GM19035 (cell line): ENCODE data around the gene TIMM23.
"Not testable (repeated sequence)": the region's sequence is repeated elsewhere in the genome, so short reads cannot be mapped to it uniquely, and the experiment has no call there.

Experiments
- ATAC-seq: cut with Tn5 transposase; IDR thresholded peaks from one replicate; pipeline ENCODE4 v1.9.1; 2021; ENCODE audit not compliant: unreplicated experiment

TIMM23 gene

DNA sequence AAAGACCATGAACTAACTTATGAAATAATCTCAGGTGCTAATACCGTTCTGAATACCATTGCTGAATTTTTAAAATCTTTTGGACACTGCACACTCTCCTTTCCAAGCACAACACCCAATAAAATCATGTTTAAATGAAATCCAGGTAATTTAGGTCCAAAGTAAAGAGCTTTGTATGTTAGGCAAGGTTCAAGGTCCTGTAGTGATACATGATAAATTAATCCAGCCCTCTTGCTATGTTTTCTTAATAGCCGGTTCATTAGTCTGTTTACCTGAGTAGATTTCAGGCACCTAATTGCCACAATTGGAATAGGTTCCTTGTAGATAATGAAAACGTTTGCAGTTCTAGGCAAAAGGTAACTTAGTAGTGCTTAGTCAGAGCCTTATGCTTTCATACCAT is 13.3 kb downstream of the TIMM23 start:
- ATAC-seq = not testable (repeated sequence)

DNA sequence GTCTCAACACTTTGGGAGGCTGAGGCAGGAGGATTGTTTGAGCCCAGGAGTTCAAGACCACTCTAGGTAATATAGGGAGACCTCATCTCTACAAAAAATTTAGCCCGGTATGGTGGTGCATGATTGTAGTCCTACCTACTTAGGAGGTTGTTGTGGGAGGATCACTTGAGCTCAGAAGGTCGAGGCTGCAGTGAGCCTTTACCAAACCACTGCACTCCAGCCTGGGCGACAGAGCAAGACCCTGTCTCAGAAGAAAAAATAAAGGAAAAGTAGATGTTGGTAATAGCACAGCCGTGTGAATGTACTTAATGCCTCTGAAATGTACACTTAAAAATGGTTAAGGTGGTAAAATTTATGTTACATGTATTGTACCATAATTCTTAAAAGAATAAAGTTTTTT is 25.3 kb downstream of the TIMM23 start:
- ATAC-seq = no peak

DNA sequence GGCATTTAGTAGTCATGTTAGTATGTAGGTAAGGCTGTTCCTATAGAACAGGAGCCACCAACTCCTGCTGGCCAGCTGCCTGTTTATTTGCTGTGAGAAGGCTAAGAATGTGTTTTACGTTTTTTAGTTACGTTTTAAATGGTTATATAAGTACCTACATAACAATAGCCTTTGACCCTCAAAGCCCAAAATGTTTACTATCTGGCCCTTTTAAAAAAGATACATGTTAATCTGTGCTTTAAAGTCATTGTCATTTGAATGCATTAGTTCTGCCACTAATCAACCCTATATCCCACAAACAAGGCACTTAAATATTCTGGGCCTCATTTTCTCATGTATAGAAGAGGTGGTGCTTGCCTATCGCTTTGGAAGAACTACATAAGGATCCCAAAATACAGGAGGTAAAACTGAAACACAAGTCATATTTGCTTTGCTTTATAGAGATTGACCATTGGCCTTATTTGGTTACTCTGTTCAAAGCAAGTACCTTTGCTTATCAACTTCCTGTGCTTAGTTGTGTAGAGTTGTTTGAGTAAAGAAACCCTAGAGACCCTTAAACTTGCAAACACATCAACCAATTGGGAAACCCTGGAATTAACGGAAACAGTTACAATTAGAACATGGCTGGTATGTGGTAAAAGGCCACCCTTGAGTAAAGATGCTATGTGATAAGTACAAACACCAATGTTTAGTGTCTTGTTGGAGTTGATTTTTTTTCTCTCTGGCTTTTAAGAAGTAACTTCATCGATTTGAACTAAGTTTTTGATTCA is 25.9 kb downstream of the TIMM23 start:
- no peak for ATAC-seq

DNA sequence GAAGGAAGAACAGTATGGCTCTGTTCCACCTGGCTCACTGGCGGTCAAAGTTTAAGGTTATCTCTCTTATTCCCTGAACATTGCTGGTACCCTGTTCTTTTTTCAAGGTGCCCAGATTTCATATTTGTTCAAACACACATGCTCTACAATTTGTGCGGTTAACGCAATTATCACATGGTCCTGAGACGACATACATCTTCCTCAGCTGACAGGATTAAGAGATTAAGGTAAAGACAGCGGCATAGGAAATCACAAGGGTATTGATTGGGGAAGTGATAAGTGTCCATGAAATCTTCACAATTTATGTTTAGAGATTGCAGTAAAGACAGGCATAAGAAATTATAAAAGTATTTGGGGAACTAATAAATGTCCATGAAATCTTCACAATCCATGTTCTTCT is 27.7 kb downstream of the TIMM23 start:
- not testable (repeated sequence) for ATAC-seq

DNA sequence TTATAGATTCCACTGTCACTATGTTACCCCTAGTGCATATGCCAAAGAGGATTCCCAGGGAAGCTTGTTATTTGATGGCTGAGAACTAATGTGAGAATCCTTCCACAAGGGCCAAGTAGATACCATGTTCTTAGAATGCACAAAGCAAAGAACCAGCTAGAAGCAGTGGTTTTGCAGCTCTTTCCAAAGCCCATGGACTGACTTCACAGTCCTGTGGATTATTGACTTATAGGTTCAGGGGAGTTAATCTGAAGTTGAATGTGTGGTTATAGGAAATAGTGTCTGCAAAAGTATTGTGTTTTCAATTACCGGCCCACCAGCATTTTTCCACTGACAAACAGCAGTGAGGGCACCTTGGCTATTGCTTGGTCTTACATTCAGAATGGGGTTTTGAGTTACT is 28.2 kb downstream of the TIMM23 start:
- ATAC-seq = no peak

DNA sequence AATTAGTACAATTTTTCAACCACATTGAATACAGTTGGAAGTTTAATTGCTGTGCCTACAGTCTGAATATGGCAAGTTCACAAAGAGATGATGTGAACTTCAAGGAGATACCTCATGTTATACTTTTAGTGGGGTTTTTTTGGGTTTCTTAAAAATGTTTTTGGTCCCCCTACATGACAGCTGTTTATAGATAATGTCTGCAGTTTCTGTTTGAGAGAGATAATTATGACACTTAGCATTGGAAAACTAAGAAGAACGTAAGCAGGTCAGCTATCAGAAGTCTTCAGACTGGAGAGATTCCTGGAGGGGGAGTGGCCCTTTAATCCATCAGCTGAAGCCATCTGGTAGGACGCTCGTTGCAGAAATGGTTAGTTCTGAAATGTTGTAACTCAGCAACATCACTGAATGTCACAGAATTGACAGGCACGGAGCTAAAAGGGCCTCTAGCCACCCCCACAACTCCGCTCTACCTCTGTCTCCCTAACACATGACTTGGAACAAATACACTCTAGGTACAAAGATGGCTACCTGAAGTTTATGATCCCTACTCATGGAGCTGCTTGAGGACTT is 29.0 kb downstream of the TIMM23 start:
- no peak for ATAC-seq

DNA sequence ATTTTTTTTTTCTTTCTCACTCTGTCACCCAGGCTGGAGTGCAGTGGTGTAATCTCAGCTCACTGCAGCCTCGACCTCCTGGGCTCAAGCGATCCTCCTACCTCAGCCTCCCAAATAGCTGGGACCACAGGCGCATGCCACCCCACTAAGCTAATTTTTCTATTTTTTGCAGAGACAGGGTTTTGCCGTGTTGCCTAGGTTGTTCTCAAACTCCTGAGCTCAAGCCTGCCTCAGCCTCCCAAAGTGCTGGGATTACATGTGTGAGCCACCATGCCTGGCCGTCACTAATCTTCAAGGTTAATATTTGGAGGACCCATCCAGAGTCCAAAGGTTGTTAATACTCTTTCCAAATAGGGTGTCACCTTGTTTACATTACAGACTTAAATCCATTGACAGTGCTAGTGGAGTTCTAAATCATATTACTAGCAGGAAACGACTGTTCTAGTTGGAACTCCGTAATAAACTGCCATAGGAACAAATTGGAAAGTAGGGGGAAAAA is 29.9 kb downstream of the TIMM23 start:
- ATAC-seq = not testable (repeated sequence)

DNA sequence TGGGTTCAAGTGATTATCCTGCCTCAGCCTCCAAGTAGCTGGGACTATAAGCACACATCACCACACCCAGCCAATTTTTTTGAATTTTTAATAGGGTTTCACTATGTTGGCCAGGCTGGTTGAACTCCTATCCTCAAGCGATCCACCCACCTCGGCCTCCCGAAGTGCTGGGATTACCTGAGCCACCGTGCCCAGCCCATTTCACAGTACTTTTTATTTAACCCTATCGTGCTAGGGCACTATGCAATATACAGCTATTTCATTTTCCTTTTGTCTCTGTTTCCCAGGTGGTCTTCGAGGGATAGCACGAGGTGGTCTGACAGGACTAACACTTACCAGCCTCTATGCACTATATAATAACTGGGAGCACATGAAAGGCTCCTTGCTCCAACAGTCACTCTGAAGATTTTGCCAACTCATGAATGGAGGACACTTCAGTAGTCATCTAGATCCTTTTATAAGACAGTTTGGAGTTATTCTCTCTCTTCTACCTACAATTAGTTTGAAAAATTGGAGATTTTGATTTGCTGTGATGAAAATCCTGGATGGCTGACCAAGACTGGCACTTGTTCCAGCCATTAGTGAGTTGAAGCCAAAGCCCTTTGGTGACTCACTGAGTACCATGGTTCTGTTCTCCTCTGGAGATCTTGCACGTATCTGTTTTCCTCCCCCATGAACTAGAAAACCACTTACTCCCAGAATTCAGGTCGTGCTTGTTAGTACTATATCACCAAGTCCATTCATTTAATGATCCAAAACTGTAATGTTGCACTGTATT is 30.8 kb downstream of the TIMM23 start:
- no peak for ATAC-seq

DNA sequence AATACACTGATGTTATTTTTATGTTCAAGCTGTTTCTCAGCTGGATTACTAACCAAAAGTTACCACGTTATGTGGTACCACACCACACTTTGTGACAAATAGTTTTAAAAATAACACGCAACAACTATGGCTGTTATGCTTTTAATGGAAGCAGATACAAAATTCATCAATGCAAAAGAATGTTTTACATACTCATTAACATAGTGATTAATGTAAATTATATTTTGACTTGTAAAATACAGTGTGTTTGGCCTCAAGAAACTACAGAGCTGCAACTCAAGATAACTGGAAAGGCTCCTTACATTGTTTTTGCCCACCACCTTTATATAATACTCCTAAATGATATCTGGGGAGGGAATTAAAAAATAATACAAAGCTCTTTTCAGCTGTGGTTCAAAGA is 32.7 kb downstream of the TIMM23 start:
- ATAC-seq = no peak

DNA sequence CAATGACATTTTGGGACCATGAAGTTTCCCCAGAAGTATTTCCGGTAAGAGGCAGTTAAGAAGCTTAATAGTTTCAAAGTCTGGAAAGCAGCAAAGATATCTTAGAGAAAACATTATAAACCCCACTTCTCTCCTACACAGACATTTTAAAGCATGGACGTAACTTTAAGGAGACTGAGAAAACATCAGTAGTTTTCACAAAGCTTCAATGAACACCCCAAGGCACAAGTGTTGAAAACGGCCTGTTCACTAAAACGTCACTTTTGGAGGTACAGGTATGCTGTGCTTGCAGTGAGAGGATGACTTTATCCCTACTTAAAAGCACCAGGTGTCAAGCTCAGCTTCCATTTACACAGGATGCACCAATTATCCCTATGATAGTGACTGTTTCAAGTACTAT is 33.1 kb downstream of the TIMM23 start:
- no peak for ATAC-seq

DNA sequence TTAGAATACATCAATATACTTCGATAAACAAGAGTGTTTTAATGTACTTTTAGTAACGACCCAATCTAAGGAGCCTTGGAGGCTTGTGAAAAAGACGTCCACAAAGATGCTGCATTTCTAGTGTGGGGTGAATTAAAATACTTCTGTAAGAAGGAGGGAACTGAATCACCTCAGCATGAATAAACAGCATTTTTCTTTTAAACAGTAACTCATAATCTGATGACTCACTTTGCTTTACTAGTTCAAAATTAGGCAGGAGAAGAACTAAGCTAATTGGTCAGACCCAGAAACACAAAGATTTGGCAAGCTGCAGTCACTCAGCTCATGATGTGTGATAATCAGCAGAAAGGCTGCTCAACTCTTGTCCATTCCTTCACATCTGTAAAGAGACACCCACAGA is 33.9 kb downstream of the TIMM23 start:
- ATAC-seq = no peak

DNA sequence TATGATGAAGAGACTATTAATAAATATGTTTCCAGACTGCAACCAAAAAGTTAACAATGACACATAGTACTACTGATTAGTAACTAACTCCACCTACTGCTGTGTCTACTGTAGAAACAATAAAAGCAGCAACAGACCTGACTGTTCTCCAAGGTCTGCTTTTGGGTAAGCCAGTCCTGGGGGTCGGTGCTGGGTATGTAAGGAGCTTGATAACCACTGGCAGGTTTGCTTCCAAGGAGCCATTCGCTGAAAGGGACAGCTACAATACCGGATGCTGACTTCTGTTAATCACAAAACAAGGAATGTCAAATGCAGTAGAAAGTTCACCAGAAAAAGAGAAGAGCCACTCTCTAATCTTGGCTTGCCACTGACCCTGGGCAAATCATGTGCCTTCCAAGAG is 40.5 kb downstream of the TIMM23 start:
- ATAC-seq = no peak

DNA sequence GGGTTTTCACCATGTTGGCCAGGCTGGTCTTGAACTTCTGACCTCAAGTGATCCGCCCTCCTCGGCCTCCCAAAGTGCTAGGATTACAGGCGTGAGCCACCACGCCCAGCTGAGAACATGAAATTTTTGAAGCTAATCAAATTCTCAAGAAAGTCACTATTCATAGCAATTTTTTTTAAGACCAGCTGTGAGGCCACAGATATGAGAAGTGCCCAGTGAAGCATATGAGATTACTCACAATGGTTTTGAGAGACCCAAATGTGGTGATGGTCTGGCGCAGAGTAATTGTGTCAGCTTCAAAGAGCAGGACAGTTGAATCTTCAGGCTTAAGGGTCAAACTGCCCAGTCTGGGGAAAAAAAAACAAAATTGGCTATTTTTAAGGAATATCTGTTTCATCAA is 41.9 kb downstream of the TIMM23 start:
- no peak for ATAC-seq

DNA sequence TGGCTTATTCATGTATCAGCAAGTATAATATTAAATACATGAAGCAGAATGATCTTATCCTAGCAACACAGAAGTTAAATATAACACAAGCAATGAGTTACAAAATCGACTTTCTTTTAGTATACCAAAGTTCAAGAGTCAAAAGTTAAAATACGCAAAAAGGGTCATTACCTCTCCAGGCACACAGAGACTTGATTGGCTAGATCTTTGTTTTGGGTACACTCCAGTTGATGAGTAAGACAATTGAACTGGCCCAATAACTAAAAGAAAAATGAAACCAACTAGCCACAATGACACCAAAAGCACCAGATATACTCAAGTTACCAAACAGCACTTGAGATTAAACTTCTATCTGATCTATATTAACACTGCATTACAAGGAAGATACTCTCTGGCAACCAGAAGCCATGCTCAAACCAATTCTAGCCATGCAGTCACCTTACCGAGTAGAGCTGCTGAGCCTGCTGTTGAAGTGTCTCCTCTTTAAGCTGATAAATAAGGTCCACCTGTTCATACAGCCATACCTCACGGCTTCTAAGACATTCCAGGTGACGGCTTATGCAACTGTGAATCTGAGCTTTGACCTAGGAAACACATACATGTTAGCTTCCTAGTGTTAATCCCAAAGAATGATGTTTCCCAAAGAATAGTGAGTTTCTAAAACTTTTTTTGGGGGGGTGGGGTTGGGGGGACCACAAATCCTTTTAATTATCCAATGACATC is 42.6 kb downstream of the TIMM23 start:
- no peak for ATAC-seq

DNA sequence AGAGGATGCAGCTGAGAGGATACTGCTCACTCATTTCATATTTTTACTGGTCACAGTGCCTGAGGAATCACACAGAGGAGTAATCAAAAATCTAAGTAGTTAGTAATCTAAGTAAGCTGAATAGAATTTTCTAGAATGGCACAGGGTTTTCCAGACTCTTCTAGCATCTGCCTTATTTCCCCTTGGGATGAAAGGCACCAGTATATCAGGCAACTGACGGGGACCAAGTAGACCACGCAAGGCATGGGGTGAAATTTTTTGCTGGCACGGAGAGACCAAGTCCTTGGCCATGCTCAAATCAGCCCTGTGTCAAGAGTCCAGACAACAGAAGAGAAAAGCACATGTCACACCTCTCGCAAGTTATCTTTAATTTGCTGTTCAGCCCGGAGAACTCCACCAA is 43.9 kb downstream of the TIMM23 start:
- no peak for ATAC-seq

DNA sequence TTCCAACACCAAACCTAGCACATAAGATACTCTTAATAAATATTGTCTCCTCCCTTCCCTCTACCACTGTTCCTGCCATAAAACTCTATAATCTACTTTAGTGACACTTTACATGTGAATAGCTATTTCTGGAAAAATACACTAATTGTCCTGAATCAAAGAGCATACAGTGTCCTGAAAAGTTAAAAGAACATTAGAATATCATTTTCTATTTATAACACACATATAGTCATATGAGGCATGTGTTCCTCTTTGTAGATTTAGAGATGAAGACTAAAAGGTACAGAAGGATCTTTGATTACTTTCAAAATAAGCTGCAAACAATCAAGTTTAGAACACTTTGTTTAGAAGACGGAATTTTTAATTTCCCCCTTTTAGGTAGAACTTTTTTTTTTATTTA is 44.5 kb downstream of the TIMM23 start:
- ATAC-seq = no peak

DNA sequence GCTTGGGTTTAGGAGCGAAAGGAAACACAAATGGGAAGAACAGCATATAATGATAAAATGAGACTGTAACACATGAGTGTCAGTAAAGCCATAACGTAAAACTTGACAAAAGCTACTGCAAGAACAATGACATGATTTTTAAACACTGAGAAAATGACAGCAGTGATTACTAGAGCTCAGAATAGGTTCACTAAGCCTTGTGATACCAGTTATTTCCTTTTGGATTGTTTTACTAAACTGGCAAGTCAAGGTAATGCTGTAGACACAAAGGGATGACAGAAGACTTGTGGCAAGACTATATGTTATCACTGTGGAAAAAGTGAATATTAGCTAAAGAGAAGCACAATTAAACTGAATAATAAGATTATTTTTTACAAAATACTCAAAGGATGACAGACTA is 45.4 kb downstream of the TIMM23 start:
- ATAC-seq = no peak

DNA sequence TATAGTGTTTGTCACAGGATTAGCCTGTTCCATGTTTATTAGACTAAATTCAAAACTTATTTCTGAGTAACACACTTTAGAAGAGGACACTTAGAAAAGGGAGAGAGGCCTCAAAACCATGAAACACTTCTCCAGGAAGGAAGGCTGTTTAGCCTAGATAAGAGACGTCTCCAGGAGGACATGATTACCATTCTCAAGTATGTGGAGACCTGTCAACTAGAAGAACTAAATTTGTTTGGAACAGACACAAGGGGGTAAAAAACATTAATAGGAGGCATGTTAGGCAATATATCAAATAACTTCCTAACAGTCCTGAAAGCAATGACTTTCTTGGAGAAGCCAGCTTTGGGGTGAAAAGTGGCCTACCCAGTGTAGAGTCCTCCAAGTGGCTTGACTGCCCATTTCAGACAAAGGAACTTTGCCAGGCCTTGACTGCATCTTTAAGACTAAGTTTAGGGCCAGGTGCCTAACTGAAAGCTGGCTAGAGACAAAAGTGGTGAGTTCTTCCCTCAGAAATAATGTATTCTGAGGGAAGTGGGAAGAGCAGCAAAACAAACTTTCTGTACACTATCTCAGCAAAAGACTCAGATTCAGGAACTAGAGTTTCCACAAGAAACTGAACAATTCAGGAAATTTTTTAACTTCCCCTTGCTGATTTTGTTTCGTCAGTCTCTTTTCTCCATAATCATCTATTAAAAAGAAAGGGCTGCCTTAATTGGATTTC is 46.3 kb downstream of the TIMM23 start:
- ATAC-seq = no peak

DNA sequence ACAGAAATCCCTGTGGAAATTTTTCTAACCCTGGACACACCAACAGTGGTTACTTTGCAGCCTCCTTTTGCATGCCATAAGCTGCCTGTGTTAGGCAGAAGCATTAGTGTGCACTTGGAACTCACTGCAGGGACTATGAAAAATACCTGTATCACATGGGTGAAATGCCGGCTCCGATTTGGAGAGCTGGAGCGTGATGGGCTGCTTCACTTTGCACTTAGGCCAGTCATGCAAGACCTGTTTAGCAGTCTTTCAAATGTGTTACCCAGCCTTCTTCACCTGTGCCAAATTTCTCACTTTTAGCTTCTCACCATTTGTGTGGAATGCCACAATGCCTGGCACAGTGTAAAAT is 46.9 kb downstream of the TIMM23 start:
- no peak for ATAC-seq

DNA sequence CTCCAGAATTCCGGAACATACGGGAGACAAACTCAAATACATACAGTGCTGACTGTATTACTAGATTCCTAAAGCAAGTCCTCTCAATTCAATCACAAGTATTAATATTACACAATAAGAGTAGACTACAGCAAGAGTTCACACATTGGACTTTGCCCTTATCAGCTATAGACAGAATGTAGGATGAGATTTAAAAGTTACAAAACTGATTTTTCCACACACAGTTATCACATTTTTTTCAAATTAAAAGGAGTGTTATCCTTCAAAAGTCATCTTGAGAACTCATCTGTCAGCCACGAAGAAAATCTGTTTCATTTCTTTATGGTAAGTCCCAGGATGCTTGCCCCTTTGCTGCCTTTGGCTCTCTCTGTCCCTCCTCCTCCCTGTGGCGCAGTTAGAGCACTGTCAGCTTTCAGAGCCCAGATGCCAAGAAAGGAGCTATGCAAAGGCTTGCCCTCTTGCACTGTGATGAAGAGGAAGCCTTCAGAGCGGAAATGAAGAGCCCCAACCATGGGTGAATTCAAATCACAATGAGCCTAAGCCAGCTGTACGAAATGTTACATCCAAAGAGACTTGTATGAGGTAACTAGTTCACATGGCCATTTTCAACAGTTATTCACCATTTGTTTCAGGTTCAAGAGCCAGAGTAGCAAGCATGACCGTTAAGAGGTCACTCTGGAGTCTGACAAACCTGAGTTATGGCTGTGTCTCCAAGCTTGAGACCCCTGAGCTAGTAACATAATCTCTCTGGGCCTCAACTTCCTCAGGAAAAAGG is 47.5 kb downstream of the TIMM23 start:
- no peak for ATAC-seq
